ENCODE measurements around the gene CLIP3. TPM values are rescaled to one million over a fixed set of nuclear protein-coding genes. Genes with fewer than 3 reads are reported as not detected.
A peak's percentile ranks its signal among the peaks of the same experiment; 100 is the strongest.

Gene CLIP3
- total RNA-seq, 2 experiments from 2014 or later: 0.47 to 0.85 TPM

GRCh38 chr19:35977446-35978222, 55.0 kb downstream of the CLIP3 start:
- Mint-ChIP-seq H3K27ac (no peak overlapping the region), H3K36me3 (ENCODE audit: low read depth) (no peaks in the 10 kb centered on the region), H3K4me1 (ENCODE audit: low read depth) (no peaks in the 10 kb centered on the region), H3K27me3 (peaks cover 32% of the 10 kb centered on the region), H3K9me3 (no peaks in the 10 kb centered on the region), H3K4me3 (no peak overlapping the region)
- TF ChIP-seq CTCF (IDR thresholded peaks at IDR 0.05): no peak
- Histone ChIP-seq H3K36me3 (ENCODE audit: insufficient read depth, low read length) (no peaks in the 10 kb centered on the region), H3K4me1 (ENCODE audit: insufficient read depth, low read length) (no peaks in the 10 kb centered on the region), H3K4me3 (ENCODE audit: low read length) (no peak overlapping the region), H3K9me3 (ENCODE audit: control insufficient read depth in 1 of 2, insufficient read depth in 1 of 2, low read length in 2 of 2) (peaks cover 0 to 7% of the 10 kb centered on the region in 2 experiments), H3K27me3 (ENCODE audit: control insufficient read depth in 1 of 2, insufficient read depth in 2 of 2, low read length in 2 of 2) (peaks cover 0 to 5% of the 10 kb centered on the region in 2 experiments), H3K27ac (ENCODE audit: low read depth in 1 of 2, low read length in 2 of 2) (no peak overlapping the region)
- peak; percentile 54 for ATAC-seq (ENCODE audit: poor library complexity)
- peak in 2 of 14 experiments; percentile 32 to 50 for DNase-seq
- intact Hi-C loops (cut with DNase I, micrococcal nuclease): no loop called here
- POLR2A ChIA-PET: no interaction called here
- CTCF ChIA-PET: no interaction called here

- H3K27ac Mint-ChIP-seq: no peak overlapping the region
- Histone ChIP-seq H3K9me3 (ENCODE audit: control insufficient read depth in 1 of 2, insufficient read depth in 1 of 2, low read length in 2 of 2) (peaks cover 0 to 7% of the 10 kb centered on the region in 2 experiments), H3K27me3 (ENCODE audit: control insufficient read depth in 1 of 2, insufficient read depth in 2 of 2, low read length in 2 of 2) (peaks cover 0 to 5% of the 10 kb centered on the region in 2 experiments), H3K27ac (ENCODE audit: low read depth in 1 of 2, low read length in 2 of 2) (no peak overlapping the region), H3K36me3 (ENCODE audit: insufficient read depth, low read length) (no peaks in the 10 kb centered on the region), H3K4me1 (ENCODE audit: insufficient read depth, low read length) (no peaks in the 10 kb centered on the region), H3K4me3 (ENCODE audit: low read length) (no peak overlapping the region)
- DNase-seq: peak in 2 of 14 experiments; percentile 45 to 47
- ATAC-seq (ENCODE audit: poor library complexity): peak; percentile 51
- H3K9me3 Mint-ChIP-seq: no peaks in the 10 kb centered on the region
- ChIA-PET CTCF (interaction anchor here (0.7 kb wide), 1 partner anchor 17 kb away, joined by 3 read pairs; no protein-coding TSS in a partner anchor), POLR2A (no interaction called here)
- H3K36me3 Mint-ChIP-seq (ENCODE audit: low read depth): no peaks in the 10 kb centered on the region
- no peak overlapping the region for H3K4me3 Mint-ChIP-seq
- peaks cover 17% of the 10 kb centered on the region for H3K27me3 Mint-ChIP-seq
- intact Hi-C loops (cut with DNase I, micrococcal nuclease): no loop called here
- no peaks in the 10 kb centered on the region for H3K4me1 Mint-ChIP-seq (ENCODE audit: low read depth)
- no peak for TF ChIP-seq CTCF (IDR thresholded peaks at IDR 0.05)
These were observed 57.0 kb downstream of the CLIP3 start for GRCh38 chr19:35975608-35976214.

GRCh38 chr19:35973487-35973886, 59.2 kb downstream of the CLIP3 start:
- DNase-seq (no peak), ATAC-seq (ENCODE audit: poor library complexity) (no peak)
- Histone ChIP-seq H3K36me3 (ENCODE audit: insufficient read depth, low read length) (no peaks in the 10 kb centered on the region), H3K4me3 (ENCODE audit: low read length) (no peak overlapping the region), H3K27ac (ENCODE audit: low read depth in 1 of 2, low read length in 2 of 2) (no peak overlapping the region), H3K4me1 (ENCODE audit: insufficient read depth, low read length) (no peaks in the 10 kb centered on the region), H3K9me3 (ENCODE audit: control insufficient read depth in 1 of 2, insufficient read depth in 1 of 2, low read length in 2 of 2) (peaks cover 0 to 7% of the 10 kb centered on the region in 2 experiments), H3K27me3 (ENCODE audit: control insufficient read depth in 1 of 2, insufficient read depth in 2 of 2, low read length in 2 of 2) (no peaks in the 10 kb centered on the region)
- Mint-ChIP-seq H3K27ac (no peak overlapping the region), H3K4me3 (no peak overlapping the region), H3K4me1 (ENCODE audit: low read depth) (no peaks in the 10 kb centered on the region), H3K9me3 (no peaks in the 10 kb centered on the region), H3K36me3 (ENCODE audit: low read depth) (no peaks in the 10 kb centered on the region), H3K27me3 (peaks cover 8% of the 10 kb centered on the region)
- ChIA-PET POLR2A (no interaction called here), CTCF (no interaction called here)
- intact Hi-C loops (cut with DNase I, micrococcal nuclease): no loop called here
- no peak for TF ChIP-seq CTCF (IDR thresholded peaks at IDR 0.05)
